ENCODE results near the gene PREPL.
A peak's percentile ranks its signal among the peaks of the same experiment; 100 is the strongest.

PREPL gene

GRCh38 chr2:44347526-44347925 lies 13.8 kb downstream of the PREPL start:
- ChIA-PET CTCF (no interaction called here), POLR2A (interaction anchor here (1.6 kb wide), 1 partner anchor 14 kb away, joined by 4 read pairs; the partner anchor contains the start of genes CAMKMT and PREPL)
- DNase-seq (ENCODE audit: extremely low spot score): no peak
- no peak for TF ChIP-seq SP1 (IDR thresholded peaks at IDR 0.05)
- no peak for TF ChIP-seq ZNF384 (IDR thresholded peaks at IDR 0.05)
- no peak for TF ChIP-seq FOXM1 (IDR thresholded peaks at IDR 0.05; ENCODE audit: borderline replicate concordance)
- TF ChIP-seq BHLHE40 (IDR thresholded peaks at IDR 0.05; ENCODE audit: borderline replicate concordance): no peak
- TF ChIP-seq ARNT (IDR thresholded peaks at IDR 0.05): no peak
- TF ChIP-seq NFRKB (IDR thresholded peaks at IDR 0.05): no peak
- TF ChIP-seq FOXA1 (IDR thresholded peaks at IDR 0.05): no peak
- TF ChIP-seq TARDBP (IDR thresholded peaks at IDR 0.05): no peak

GRCh38 chr2:44342854-44343253 lies 18.4 kb downstream of the PREPL start:
- DNase-seq (ENCODE audit: extremely low spot score): peak; percentile 9
- ChIA-PET CTCF (interaction anchor here (0.6 to 1.3 kb wide), 2 partner anchors 256 to 269 kb away, joined by 4 to 5 read pairs; no protein-coding TSS in a partner anchor), POLR2A (no interaction called here)
- TF ChIP-seq CTBP1 (IDR thresholded peaks at IDR 0.05; ENCODE audit: borderline replicate concordance) (no peak), L3MBTL2 (conservative IDR thresholded peaks at IDR 0.05) (no peak), NFRKB (IDR thresholded peaks at IDR 0.05) (no peak), ZNF384 (IDR thresholded peaks at IDR 0.05) (no peak), BHLHE40 (IDR thresholded peaks at IDR 0.05; ENCODE audit: borderline replicate concordance) (no peak), FOXK2 (IDR thresholded peaks at IDR 0.05) (no peak), SUZ12 (IDR thresholded peaks at IDR 0.05) (no peak)

GRCh38 chr2:44335806-44336538 lies 25.3 kb downstream of the PREPL start:
- no peak for DNase-seq (ENCODE audit: extremely low spot score)

GRCh38 chr2:44333994-44334393 lies 27.3 kb downstream of the PREPL start:
- TF ChIP-seq BHLHE40 (IDR thresholded peaks at IDR 0.05; ENCODE audit: borderline replicate concordance): no peak
- no peak for TF ChIP-seq FOXM1 (IDR thresholded peaks at IDR 0.05; ENCODE audit: borderline replicate concordance)
- TF ChIP-seq LEF1 (IDR thresholded peaks at IDR 0.05; ENCODE audit: borderline replicate concordance): no peak
- TF ChIP-seq L3MBTL2 (conservative IDR thresholded peaks at IDR 0.05): no peak
- no peak for TF ChIP-seq ELF4 (IDR thresholded peaks at IDR 0.05)
- TF ChIP-seq FOXK2 (IDR thresholded peaks at IDR 0.05): no peak
- no peak for TF ChIP-seq FOXA1 (IDR thresholded peaks at IDR 0.05)
- TF ChIP-seq NFRKB (IDR thresholded peaks at IDR 0.05): no peak
- TF ChIP-seq ARNT (IDR thresholded peaks at IDR 0.05): no peak
- TF ChIP-seq HDGF (IDR thresholded peaks at IDR 0.05; ENCODE audit: borderline replicate concordance): no peak
- no peak for TF ChIP-seq TARDBP (IDR thresholded peaks at IDR 0.05)
- no peak for TF ChIP-seq ZNF384 (IDR thresholded peaks at IDR 0.05)
- no peak for TF ChIP-seq CTBP1 (IDR thresholded peaks at IDR 0.05; ENCODE audit: borderline replicate concordance)
- no peak for TF ChIP-seq SP1 (IDR thresholded peaks at IDR 0.05)
- ChIA-PET CTCF (no interaction called here), POLR2A (no interaction called here)
- DNase-seq (ENCODE audit: extremely low spot score): no peak

More at GRCh38 chr2:44335806-44336538, 25.3 kb downstream of the PREPL start:
- CTCF ChIA-PET: no interaction called here
- TF ChIP-seq FOXM1 (IDR thresholded peaks at IDR 0.05; ENCODE audit: borderline replicate concordance) (no peak), HDGF (IDR thresholded peaks at IDR 0.05; ENCODE audit: borderline replicate concordance) (no peak)
- POLR2A ChIA-PET: interaction anchor here (1.5 kb wide), 1 partner anchor 26 kb away, joined by 3 read pairs; the partner anchor contains the start of genes CAMKMT and PREPL

- ChIA-PET POLR2A (no interaction called here), CTCF (no interaction called here)
- no peak for DNase-seq (ENCODE audit: extremely low spot score)
- no peak for TF ChIP-seq ZNF384 (IDR thresholded peaks at IDR 0.05)
- no peak for TF ChIP-seq BHLHE40 (IDR thresholded peaks at IDR 0.05; ENCODE audit: borderline replicate concordance)
- TF ChIP-seq HDGF (IDR thresholded peaks at IDR 0.05; ENCODE audit: borderline replicate concordance): no peak
These were observed 30.5 kb downstream of the PREPL start for GRCh38 chr2:44330801-44331200.

- TF ChIP-seq ARNT (IDR thresholded peaks at IDR 0.05) (no peak), FOXK2 (IDR thresholded peaks at IDR 0.05) (no peak), TARDBP (IDR thresholded peaks at IDR 0.05) (no peak), NFRKB (IDR thresholded peaks at IDR 0.05) (no peak), FOXA1 (IDR thresholded peaks at IDR 0.05) (no peak), PKNOX1 (IDR thresholded peaks at IDR 0.05) (no peak), L3MBTL2 (conservative IDR thresholded peaks at IDR 0.05) (no peak)
- POLR2A ChIA-PET: no interaction called here
- DNase-seq (ENCODE audit: extremely low spot score): no peak
- CTCF ChIA-PET: no interaction called here
These were observed 32.0 kb downstream of the PREPL start for GRCh38 chr2:44329343-44329742.

GRCh38 chr2:44328750-44329149 lies 32.5 kb downstream of the PREPL start:
- no peak for DNase-seq (ENCODE audit: extremely low spot score)
- ChIA-PET CTCF (no interaction called here), POLR2A (no interaction called here)
- TF ChIP-seq BHLHE40 (IDR thresholded peaks at IDR 0.05; ENCODE audit: borderline replicate concordance): no peak
- TF ChIP-seq FOXA1 (IDR thresholded peaks at IDR 0.05): no peak
- no peak for TF ChIP-seq CTBP1 (IDR thresholded peaks at IDR 0.05; ENCODE audit: borderline replicate concordance)
- TF ChIP-seq L3MBTL2 (conservative IDR thresholded peaks at IDR 0.05): no peak
- no peak for TF ChIP-seq TARDBP (IDR thresholded peaks at IDR 0.05)
- no peak for TF ChIP-seq ARNT (IDR thresholded peaks at IDR 0.05)

GRCh38 chr2:44326548-44327264 lies 34.6 kb downstream of the PREPL start:
- ChIA-PET POLR2A (no interaction called here), CTCF (no interaction called here)
- DNase-seq (ENCODE audit: extremely low spot score): no peak
- no peak for TF ChIP-seq NFRKB (IDR thresholded peaks at IDR 0.05)
- no peak for TF ChIP-seq HDGF (IDR thresholded peaks at IDR 0.05; ENCODE audit: borderline replicate concordance)
- no peak for TF ChIP-seq PKNOX1 (IDR thresholded peaks at IDR 0.05)
- TF ChIP-seq ELF4 (IDR thresholded peaks at IDR 0.05): no peak
- TF ChIP-seq SP1 (IDR thresholded peaks at IDR 0.05): no peak

All from HEK293T (cell line).